Adrenal gland (tissue), 12 donors: ENCODE results near the gene XIRP2. TPM values are rescaled to one million over a fixed set of nuclear protein-coding genes. Genes with fewer than 3 reads are reported as not detected.

Source experiments
- DNase-seq, 7 donors: peaks; one replicate each; pipeline ENCODE4 v3.0.0-alpha.2; 2019 to 2020
- H3K27ac ChIP-seq, 5 donors: fragments of 200-600 bp; sonication (generic) in 4 of 5; 1 replicate in 3 of 5; 2 replicates in 2 of 5; pipeline versions ENCODE4 v1.5.1 to v1.8.0; 2016 to 2020; ENCODE audit warnings: mild to moderate bottlenecking in 1 of 5
- H3K27me3 ChIP-seq: fragments of 200-600 bp; 2 replicates; pipeline ENCODE4 v1.8.0; 2021
- H3K36me3 ChIP-seq, 2 donors: fragments of 200-600 bp; replicated peaks in 1 of 2; 1 replicate in 1 of 2; 2 replicates in 1 of 2; pipeline versions ENCODE4 v1.5.1 to v1.8.0; 2018 to 2022
- H3K4me1 ChIP-seq, 2 donors: fragments of 200-600 bp; replicated peaks in 1 of 2; 1 replicate in 1 of 2; 2 replicates in 1 of 2; pipeline versions ENCODE4 v1.5.1 to v1.8.0; 2018 to 2021
- H3K4me3 ChIP-seq, 4 donors: fragments of 200-600 bp; sonication (generic) in 3 of 4; one replicate each; pipeline ENCODE4 v1.5.1; 2016 to 2018
- H3K9me3 ChIP-seq, 3 donors: fragments of 200-600 bp; sonication (generic) in 1 of 3; replicated peaks in 1 of 3; 1 replicate in 2 of 3; 2 replicates in 1 of 3; pipeline versions ENCODE4 v1.5.1 to v1.8.0; 2016 to 2021
- CTCF ChIP-seq, 6 experiments: fragments of 450-650 bp in 4 of 6; fragments of 200-600 bp in 2 of 6; sonication (generic) in 1 of 6; IDR thresholded peaks; 1 replicate in 5 of 6; 2 replicates in 1 of 6; pipeline versions ENCODE4 v1.5.1 to v1.8.0; 2016 to 2021; ENCODE audit warnings: antibody characterized with exemption in 6 of 6, mild to moderate bottlenecking in 2 of 6, moderate library complexity in 1 of 6
- POLR2A ChIP-seq, 2 donors: fragments of 450-650 bp; IDR thresholded peaks; one replicate each; pipeline ENCODE4 v1.6.1; 2017; ENCODE audit warnings: antibody characterized with exemption in 2 of 2, mild to moderate bottlenecking in 2 of 2, moderate library complexity in 1 of 2
- WGBS, 4 donors: extraction: QIAGEN DNeasy Blood & Tissue Kit in 2 of 4; methylation state at CpG; one replicate each; pipeline versions ENCODE4 v1.1.5 to v1.1.7; 2013 to 2017; 5-methylcytosine and 5-hydroxymethylcytosine counted together
- intact Hi-C, 2 donors: fragments of 100-400 bp; cut with DNase I; formaldehyde crosslinking; loops; one replicate each; pipeline versions ENCODE4 v1.14.1 to v1.15.0; 2022 to 2023
- polyA plus RNA-seq, 3 donors: library from polyadenylated mRNA; stranded (reverse); fragments of 200-250 nt in 2 of 3; fragments of 350-450 nt in 1 of 3; fragmentation: Illumina TruSeq in 1 of 3; extraction: RNeasy Lipid Tissue Mini Kit (QIAGEN cat#74804) in 1 of 3; gene quantifications; one replicate each; pipeline ENCODE4 v1.2.3, GENCODE V29; 2013 to 2014
- total RNA-seq, 9 donors: library from RNA; depleted of rRNA in 4 of 9; stranded (reverse); fragments of >200 nt in 4 of 9; fragments of 120-200 nt in 1 of 9; fragmentation: NEBNext Ultra II Directional in 1 of 9; extraction: Animal tissue kit (Norgen Biotek cat#: 25700) in 1 of 9; gene quantifications; one replicate each; pipeline versions ENCODE4 v1.1.0 to v1.2.4, GENCODE V29; 2013 to 2023
- donor health status: healthy with polysubstance abuse.
- donor health status: Bipolar disorder and iron deficiency.
- donor health status: DM: yes; HTN: yes; CAD: no.
- donor health status: DM: no; HTN: no; CAD: no.
- donor health status: DM: no; HTN: no; CAD: no.
- donor health status: DM: yes; HTN: yes; CAD: no.

XIRP2 gene
- total and polyA plus RNA-seq, 12 donors = 0.06 to 1.3 (median 0.17) TPM; not detected in 7

GRCh38 chr2:167191588-167191987, 303.3 kb downstream of the XIRP2 start:
- Histone ChIP-seq H3K4me1 (peaks cover 0 to 5% of the 10 kb centered on the region in 2 donors), H3K27ac (no peak overlapping the region), H3K36me3 (no peaks in the 10 kb centered on the region), H3K9me3 (no peaks in the 10 kb centered on the region), H3K27me3 (no peaks in the 10 kb centered on the region), H3K4me3 (no peak overlapping the region)
- TF ChIP-seq CTCF (IDR thresholded peaks at IDR 0.05) = no peak
- 81 to 91% (median 83%) methylated on average over 3 of the region's 3 CpGs for WGBS, 4 donors
- intact Hi-C loops = no loop called here
- no peak for DNase-seq

GRCh38 chr2:167192833-167193232, 304.6 kb downstream of the XIRP2 start:
- no peaks in the 10 kb centered on the region for H3K9me3 ChIP-seq
- H3K27me3 ChIP-seq = no peaks in the 10 kb centered on the region
- intact Hi-C loops = no loop called here
- DNase-seq = no peak
- no peak overlapping the region for H3K4me3 ChIP-seq
- no peaks in the 10 kb centered on the region for H3K36me3 ChIP-seq
- no peak for TF ChIP-seq POLR2A (IDR thresholded peaks at IDR 0.05)
- no peak for TF ChIP-seq CTCF (IDR thresholded peaks at IDR 0.05)
- peaks cover 0 to 9% of the 10 kb centered on the region in 2 donors for H3K4me1 ChIP-seq
- no peak overlapping the region for H3K27ac ChIP-seq
- 70 to 79% (median 78%) methylated on average over 4 of the region's 4 CpGs for WGBS, 4 donors

- Histone ChIP-seq H3K27ac (no peak overlapping the region), H3K36me3 (no peaks in the 10 kb centered on the region), H3K4me1 (peaks cover 0 to 7% of the 10 kb centered on the region in 2 donors), H3K4me3 (no peak overlapping the region), H3K27me3 (no peaks in the 10 kb centered on the region), H3K9me3 (no peaks in the 10 kb centered on the region)
- 25 to 31% (median 31%) methylated on average over 4 to 6 of the region's 6 CpGs for WGBS, 4 donors
- DNase-seq = peak; percentile 16 to 61 (median 34)
- intact Hi-C loops = no loop called here
- no peak for TF ChIP-seq POLR2A (IDR thresholded peaks at IDR 0.05)
- no peak for TF ChIP-seq CTCF (IDR thresholded peaks at IDR 0.05)
These were observed 308.4 kb downstream of the XIRP2 start for GRCh38 chr2:167196461-167197252.

GRCh38 chr2:167198009-167198408, 309.7 kb downstream of the XIRP2 start:
- Histone ChIP-seq H3K36me3 (no peaks in the 10 kb centered on the region), H3K4me1 (peaks cover 0 to 7% of the 10 kb centered on the region in 2 donors), H3K27me3 (no peaks in the 10 kb centered on the region), H3K27ac (no peak overlapping the region), H3K4me3 (no peak overlapping the region), H3K9me3 (no peaks in the 10 kb centered on the region)
- intact Hi-C loops = no loop called here
- TF ChIP-seq POLR2A (IDR thresholded peaks at IDR 0.05) = no peak
- no peak for TF ChIP-seq CTCF (IDR thresholded peaks at IDR 0.05)
- 63 to 73% (median 67%) methylated on average over 2 of the region's 2 CpGs for WGBS, 4 donors
- DNase-seq = no peak
